ENCODE measurements around the gene ATXN2.
"Not testable (repeated sequence)": the region's sequence is repeated elsewhere in the genome, so short reads cannot be mapped to it uniquely, and the experiment has no call there.

The ATXN2 gene

DNA sequence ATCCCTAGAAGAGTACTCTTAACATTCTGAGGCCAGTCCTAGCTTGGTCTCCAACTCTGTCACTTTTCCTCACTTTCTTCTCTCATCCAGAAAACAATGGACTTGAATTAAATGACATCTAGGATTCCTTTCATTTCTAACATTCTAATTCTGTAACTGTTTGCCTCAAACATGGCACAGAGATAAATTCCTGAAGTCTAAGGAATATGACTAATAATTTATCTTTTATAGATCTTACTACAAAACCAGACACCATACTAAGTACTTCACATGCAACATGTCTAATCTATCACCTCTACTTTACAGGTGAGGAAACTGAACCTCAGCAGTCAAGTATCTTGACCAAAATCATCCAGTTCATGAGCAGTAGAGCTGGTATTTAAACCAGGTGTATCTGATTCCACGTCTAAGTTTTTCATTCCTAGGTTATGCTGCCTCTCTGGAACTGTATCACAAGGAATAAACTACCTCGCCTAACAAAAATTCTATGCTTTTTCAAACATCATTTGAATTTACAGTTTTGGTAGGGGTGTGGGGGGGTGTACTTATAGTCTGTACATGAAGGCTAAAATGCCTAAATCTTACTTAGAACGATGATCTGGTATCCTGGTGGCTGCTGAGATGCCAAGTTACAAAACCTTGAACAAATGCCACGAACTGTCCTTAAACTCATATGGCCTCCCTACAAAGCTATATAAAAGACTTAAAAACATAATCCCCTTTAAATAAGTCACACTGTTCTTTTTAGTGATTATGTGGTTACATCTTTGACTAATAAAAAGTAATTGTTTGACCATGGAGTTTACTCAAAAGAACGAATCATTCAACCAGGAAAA is 41.6 kb downstream of the ATXN2 start:
- no peak for DNase-seq (ENCODE audit: extremely low read depth, low read depth)
- no peak for TF ChIP-seq CTCF (IDR thresholded peaks at IDR 0.05; ENCODE audit: low read depth, low read length)

GRCh38 chr12:111556676-111557075 is 42.4 kb downstream of the ATXN2 start:
- TF ChIP-seq CTCF (IDR thresholded peaks at IDR 0.05; ENCODE audit: low read depth, low read length), result no peak
- no peak for DNase-seq (ENCODE audit: extremely low read depth, low read depth)

- DNase-seq (ENCODE audit: extremely low read depth, low read depth), result not testable (repeated sequence)
These were observed 43.8 kb downstream of the ATXN2 start for GRCh38 chr12:111555313-111555712.

DNA sequence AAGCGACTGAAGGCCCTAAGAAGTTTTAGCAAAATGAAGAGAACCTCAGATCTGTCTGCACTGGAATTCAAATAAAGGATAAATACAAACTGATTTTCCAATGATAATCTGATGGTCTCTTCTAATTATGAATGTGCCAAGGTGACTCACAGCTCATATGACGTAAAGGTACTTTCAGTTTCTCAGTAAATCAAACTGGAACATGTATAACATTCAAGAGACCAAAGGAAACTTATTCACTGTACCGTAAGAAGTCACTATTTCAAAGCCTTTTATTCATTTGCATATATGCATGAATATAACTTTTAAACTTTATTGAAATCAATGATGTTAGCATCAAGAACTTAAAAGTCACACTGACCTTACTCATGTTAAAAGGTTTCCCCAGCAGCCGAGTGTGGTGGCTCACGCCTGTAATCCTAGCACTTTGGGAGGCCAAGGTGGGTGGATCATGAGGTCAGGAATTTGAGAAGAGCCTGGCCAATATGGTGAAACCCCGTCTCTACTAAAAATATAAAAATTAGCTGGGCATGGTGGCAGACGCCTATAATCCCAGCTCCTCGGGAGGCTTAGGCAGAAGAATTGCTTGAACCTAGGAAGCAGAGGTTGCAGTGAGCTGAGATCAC is 52.2 kb downstream of the ATXN2 start:
- DNase-seq (ENCODE audit: extremely low read depth, low read depth), result no peak
- no peak for TF ChIP-seq CTCF (IDR thresholded peaks at IDR 0.05; ENCODE audit: low read depth, low read length)

GRCh38 chr12:111546171-111546570 is 52.9 kb downstream of the ATXN2 start:
- DNase-seq (ENCODE audit: extremely low read depth, low read depth), result no peak
- no peak for TF ChIP-seq CTCF (IDR thresholded peaks at IDR 0.05; ENCODE audit: low read depth, low read length)

GRCh38 chr12:111544032-111544431 is 55.1 kb downstream of the ATXN2 start:
- DNase-seq (ENCODE audit: extremely low read depth, low read depth), result no peak

GRCh38 chr12:111532751-111533150 is 66.4 kb downstream of the ATXN2 start:
- no peak for DNase-seq (ENCODE audit: extremely low read depth, low read depth)
- TF ChIP-seq CTCF (IDR thresholded peaks at IDR 0.05; ENCODE audit: low read depth, low read length), result no peak

More at GRCh38 chr12:111544032-111544431, 55.1 kb downstream of the ATXN2 start:
- TF ChIP-seq CTCF (IDR thresholded peaks at IDR 0.05; ENCODE audit: low read depth, low read length), result no peak
